HepG2 (cell line): ENCODE data around the gene TCP11L1. TPM values are rescaled to one million over a fixed set of nuclear protein-coding genes. Genes with fewer than 3 reads are reported as not detected.
A peak's percentile ranks its signal among the peaks of the same experiment; 100 is the strongest.

Experiments used
- EED ChIP-seq: sonication (generic); formaldehyde crosslinking; IDR thresholded peaks from 2 replicates; pipeline ENCODE4 v1.5.0; 2020; ENCODE audit warnings: mild to moderate bottlenecking, missing genetic modification reagents
- GABPB1 ChIP-seq: IDR thresholded peaks from 2 replicates; pipeline ENCODE4 v1.6.1; 2016; ENCODE audit warnings: mild to moderate bottlenecking, missing genetic modification reagents, moderate library complexity, missing compliant biosample characterization
- KAT7 ChIP-seq: IDR thresholded peaks from 2 replicates; pipeline ENCODE4 v1.6.1; 2018; ENCODE audit warnings: borderline replicate concordance, missing compliant biosample characterization
- MXI1 ChIP-seq: IDR thresholded peaks from 3 replicates; pipeline ENCODE4 v1.6.1; 2012; ENCODE audit warnings: low read depth, low read length, inconsistent platforms, borderline replicate concordance
- NAIF1 ChIP-seq: sonication (generic); formaldehyde crosslinking; IDR thresholded peaks from 2 replicates; pipeline ENCODE4 v1.5.0; 2020; ENCODE audit warnings: mild to moderate bottlenecking, missing genetic modification reagents, borderline replicate concordance
- RBAK ChIP-seq: sonication (generic); formaldehyde crosslinking; IDR thresholded peaks from 2 replicates; pipeline ENCODE4 v1.5.1; 2020; ENCODE audit warnings: mild to moderate bottlenecking, missing genetic modification reagents
- RNF2 ChIP-seq: fragments of 450-650 bp; conservative IDR thresholded peaks from 2 replicates; pipeline ENCODE4 v1.6.1; 2016; ENCODE audit warnings: low read depth
- SRSF1 ChIP-seq: fragments of 200-400 bp; formaldehyde crosslinking; optimal IDR thresholded peaks from 2 replicates; pipeline ENCODE3; 2017; ENCODE audit warnings: mild to moderate bottlenecking, low read depth, low read length, moderate library complexity
- ZBTB7B ChIP-seq: sonication (generic); formaldehyde crosslinking; IDR thresholded peaks from 2 replicates; pipeline ENCODE4 v1.4.0; 2020; ENCODE audit warnings: missing genetic modification reagents
- ZEB1 ChIP-seq: IDR thresholded peaks from 2 replicates; pipeline ENCODE4 v1.6.1; 2012; ENCODE audit warnings: mild to moderate bottlenecking, low read depth, inconsistent platforms; ENCODE audit not compliant: insufficient replicate concordance
- ZNF460 ChIP-seq: sonication (generic); formaldehyde crosslinking; IDR thresholded peaks from 2 replicates; pipeline ENCODE4 v1.5.1; 2020; ENCODE audit warnings: missing genetic modification reagents, mild to moderate bottlenecking, borderline replicate concordance
- ZNF512 ChIP-seq: sonication (generic); formaldehyde crosslinking; IDR thresholded peaks from 2 replicates; pipeline ENCODE4 v1.4.0; 2020; ENCODE audit warnings: mild to moderate bottlenecking, missing genetic modification reagents
- ZNF552 ChIP-seq: sonication (generic); formaldehyde crosslinking; IDR thresholded peaks from 2 replicates; pipeline ENCODE4 v1.9.0; 2022; ENCODE audit warnings: missing genetic modification reagents, mild to moderate bottlenecking, borderline replicate concordance
- polyA plus RNA-seq, 8 experiments: library from polyadenylated mRNA; depleted of rRNA in 3 of 8; stranded (reverse) in 7 of 8; unstranded in 1 of 8; fragments of >200 nt; fragmentation: Illumina TruSeq in 4 of 8; extraction: Trizol in 4 of 8; gene quantifications; 2 replicates each; pipeline versions ENCODE4 v1.2.1 to v1.2.3, GENCODE V29; 2011 to 2016; ENCODE audit warnings: low read depth in 4 of 8, missing spikeins in 1 of 8, mixed read lengths in 1 of 8; ENCODE audit not compliant: insufficient read depth in 1 of 8
- total RNA-seq, 5 experiments: library from RNA; depleted of rRNA; stranded (reverse); fragments of >200 nt; fragmentation: Illumina TruSeq; extraction: Trizol; gene quantifications; 2 replicates each; pipeline ENCODE4 v1.2.3, GENCODE V29; 2016; ENCODE audit warnings: low read depth in 1 of 5
- TF ChIP-seq, protein P1 (sequence below), 2 experiments: sonication (generic) in 1 of 2; formaldehyde crosslinking in 1 of 2; IDR thresholded peaks; 2 replicates each; pipeline versions ENCODE4 v1.6.1 to v1.9.0; 2014 to 2022; ENCODE audit warnings: antibody characterized with exemption in 1 of 2, borderline replicate concordance in 1 of 2, inconsistent platforms in 1 of 2, low read depth in 1 of 2, missing genetic modification reagents in 1 of 2
- TF ChIP-seq, protein P2 (sequence below): sonication (generic); formaldehyde crosslinking; conservative IDR thresholded peaks from 2 replicates; pipeline ENCODE4 v1.8.1; 2023; ENCODE audit warnings: missing genetic modification reagents
- TF ChIP-seq, protein P3 (sequence below): sonication (generic); formaldehyde crosslinking; IDR thresholded peaks from 2 replicates; pipeline ENCODE4 v1.4.0; 2020; ENCODE audit warnings: low read depth, mild to moderate bottlenecking, missing genetic modification reagents
- TF ChIP-seq, protein P4 (sequence below): sonication (generic); formaldehyde crosslinking; IDR thresholded peaks from 2 replicates; pipeline ENCODE4 v1.5.0; 2020; ENCODE audit warnings: missing genetic modification reagents

TCP11L1 gene
- total and polyA plus RNA-seq, 2 of the 13 experiments (the other 11 are each of a cell fraction or from before 2014, with no cell fraction given), result 7.9 to 10.1 TPM

DNA sequence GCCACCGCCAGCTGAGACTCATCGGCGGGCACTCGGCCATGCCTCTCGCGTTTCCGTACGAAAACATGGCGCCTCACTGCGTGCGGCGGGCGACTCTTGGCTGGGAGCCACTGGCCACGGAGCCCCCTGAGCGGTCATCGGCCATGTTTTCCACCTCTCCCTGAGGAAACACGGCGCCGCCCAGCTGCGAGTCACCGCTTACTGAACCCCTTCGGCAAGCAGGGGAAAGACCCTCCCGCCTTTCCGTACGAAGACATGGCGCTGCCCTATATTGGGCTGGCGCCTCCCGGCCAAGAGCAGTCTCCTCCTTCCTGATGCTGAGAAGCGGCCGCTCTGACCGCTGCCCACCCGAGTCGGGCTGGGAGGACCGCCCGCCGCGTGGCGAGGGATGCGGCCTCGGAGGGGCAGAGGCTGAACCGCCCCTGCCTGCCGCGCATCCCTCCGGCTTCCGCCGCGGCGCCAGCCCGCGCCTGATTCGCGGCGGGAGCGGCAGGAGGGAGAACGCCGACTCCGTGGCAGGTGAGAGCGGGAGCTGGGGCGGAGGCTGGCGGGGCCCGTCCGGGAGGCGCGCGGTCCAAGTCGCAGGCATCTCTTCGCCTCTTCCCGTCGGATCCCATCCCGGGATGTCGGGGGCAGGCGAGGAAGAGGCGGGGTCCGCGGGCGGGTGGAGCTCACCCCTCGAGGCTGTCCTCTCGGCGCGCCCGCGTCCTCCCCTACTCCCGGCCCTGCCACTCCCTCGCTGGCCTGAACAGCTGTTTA is at the start of gene TCP11L1 (continued):
- TF ChIP-seq, protein P1, sequence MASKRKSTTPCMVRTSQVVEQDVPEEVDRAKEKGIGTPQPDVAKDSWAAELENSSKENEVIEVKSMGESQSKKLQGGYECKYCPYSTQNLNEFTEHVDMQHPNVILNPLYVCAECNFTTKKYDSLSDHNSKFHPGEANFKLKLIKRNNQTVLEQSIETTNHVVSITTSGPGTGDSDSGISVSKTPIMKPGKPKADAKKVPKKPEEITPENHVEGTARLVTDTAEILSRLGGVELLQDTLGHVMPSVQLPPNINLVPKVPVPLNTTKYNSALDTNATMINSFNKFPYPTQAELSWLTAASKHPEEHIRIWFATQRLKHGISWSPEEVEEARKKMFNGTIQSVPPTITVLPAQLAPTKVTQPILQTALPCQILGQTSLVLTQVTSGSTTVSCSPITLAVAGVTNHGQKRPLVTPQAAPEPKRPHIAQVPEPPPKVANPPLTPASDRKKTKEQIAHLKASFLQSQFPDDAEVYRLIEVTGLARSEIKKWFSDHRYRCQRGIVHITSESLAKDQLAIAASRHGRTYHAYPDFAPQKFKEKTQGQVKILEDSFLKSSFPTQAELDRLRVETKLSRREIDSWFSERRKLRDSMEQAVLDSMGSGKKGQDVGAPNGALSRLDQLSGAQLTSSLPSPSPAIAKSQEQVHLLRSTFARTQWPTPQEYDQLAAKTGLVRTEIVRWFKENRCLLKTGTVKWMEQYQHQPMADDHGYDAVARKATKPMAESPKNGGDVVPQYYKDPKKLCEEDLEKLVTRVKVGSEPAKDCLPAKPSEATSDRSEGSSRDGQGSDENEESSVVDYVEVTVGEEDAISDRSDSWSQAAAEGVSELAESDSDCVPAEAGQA (IDR thresholded peaks at IDR 0.05; ENCODE audit: low read depth), result peak; percentile 90
- TF ChIP-seq, protein P1 (CRISPR knock-in tag; IDR thresholded peaks at IDR 0.05; ENCODE audit: borderline replicate concordance), result no peak; the same call in 1 of the 2 replicates
- TF ChIP-seq ZEB1 (no peak), EED (CRISPR knock-in tag) (0 out of 2 replicates have a peak, but pooled peaks have one; percentile 23), MXI1 (peak; percentile 61; the same call in 1 of the 3 replicates), RNF2 (no peak), NAIF1 (0 out of 2 replicates have a peak, but pooled peaks have one; percentile 35), ZNF552 (CRISPR knock-in tag) (no peak), GABPB1 (CRISPR knock-in tag) (peak; percentile 88), ZBTB7B (CRISPR knock-in tag) (peak; percentile 64; the same call in 1 of the 2 replicates), ZNF460 (CRISPR knock-in tag) (no peak), KAT7 (CRISPR knock-in tag) (0 out of 2 replicates have a peak, but pooled peaks have one; percentile 74), SRSF1 (peak; percentile 85), RBAK (CRISPR knock-in tag) (no peak), ZNF512 (no peak)
- TF ChIP-seq, protein P2, sequence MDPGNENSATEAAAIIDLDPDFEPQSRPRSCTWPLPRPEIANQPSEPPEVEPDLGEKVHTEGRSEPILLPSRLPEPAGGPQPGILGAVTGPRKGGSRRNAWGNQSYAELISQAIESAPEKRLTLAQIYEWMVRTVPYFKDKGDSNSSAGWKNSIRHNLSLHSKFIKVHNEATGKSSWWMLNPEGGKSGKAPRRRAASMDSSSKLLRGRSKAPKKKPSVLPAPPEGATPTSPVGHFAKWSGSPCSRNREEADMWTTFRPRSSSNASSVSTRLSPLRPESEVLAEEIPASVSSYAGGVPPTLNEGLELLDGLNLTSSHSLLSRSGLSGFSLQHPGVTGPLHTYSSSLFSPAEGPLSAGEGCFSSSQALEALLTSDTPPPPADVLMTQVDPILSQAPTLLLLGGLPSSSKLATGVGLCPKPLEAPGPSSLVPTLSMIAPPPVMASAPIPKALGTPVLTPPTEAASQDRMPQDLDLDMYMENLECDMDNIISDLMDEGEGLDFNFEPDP (CRISPR knock-in tag), result no peak
- TF ChIP-seq, protein P3, sequence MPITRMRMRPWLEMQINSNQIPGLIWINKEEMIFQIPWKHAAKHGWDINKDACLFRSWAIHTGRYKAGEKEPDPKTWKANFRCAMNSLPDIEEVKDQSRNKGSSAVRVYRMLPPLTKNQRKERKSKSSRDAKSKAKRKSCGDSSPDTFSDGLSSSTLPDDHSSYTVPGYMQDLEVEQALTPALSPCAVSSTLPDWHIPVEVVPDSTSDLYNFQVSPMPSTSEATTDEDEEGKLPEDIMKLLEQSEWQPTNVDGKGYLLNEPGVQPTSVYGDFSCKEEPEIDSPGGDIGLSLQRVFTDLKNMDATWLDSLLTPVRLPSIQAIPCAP (CRISPR knock-in tag), result no peak
- TF ChIP-seq, protein P4, sequence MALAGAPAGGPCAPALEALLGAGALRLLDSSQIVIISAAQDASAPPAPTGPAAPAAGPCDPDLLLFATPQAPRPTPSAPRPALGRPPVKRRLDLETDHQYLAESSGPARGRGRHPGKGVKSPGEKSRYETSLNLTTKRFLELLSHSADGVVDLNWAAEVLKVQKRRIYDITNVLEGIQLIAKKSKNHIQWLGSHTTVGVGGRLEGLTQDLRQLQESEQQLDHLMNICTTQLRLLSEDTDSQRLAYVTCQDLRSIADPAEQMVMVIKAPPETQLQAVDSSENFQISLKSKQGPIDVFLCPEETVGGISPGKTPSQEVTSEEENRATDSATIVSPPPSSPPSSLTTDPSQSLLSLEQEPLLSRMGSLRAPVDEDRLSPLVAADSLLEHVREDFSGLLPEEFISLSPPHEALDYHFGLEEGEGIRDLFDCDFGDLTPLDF (CRISPR knock-in tag), result peak; percentile 80
